ENCODE data around the gene EREG.

DNA sequence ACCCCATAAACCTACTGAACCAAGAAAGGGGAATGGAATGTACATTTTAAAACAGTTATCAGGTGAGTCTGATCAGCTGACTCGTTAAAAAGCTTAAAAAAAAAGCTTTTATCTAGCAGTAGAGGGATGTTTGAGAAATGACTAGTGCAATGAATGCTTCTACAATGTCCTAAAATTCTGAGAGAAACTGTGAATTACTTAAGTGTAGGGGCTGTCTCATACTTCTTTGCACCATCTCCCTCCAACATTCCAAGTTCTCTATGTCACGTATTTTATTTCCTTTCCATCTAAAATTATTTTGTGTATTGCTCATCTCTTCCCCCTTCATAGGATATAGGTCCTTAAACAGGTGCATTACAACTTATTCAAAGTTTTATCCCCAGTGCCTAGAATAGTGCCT is 68.1 kb downstream of the EREG start:
- TF ChIP-seq POLR2AphosphoS5 (IDR thresholded peaks at IDR 0.05) = no peak
- TF ChIP-seq, protein P1, sequence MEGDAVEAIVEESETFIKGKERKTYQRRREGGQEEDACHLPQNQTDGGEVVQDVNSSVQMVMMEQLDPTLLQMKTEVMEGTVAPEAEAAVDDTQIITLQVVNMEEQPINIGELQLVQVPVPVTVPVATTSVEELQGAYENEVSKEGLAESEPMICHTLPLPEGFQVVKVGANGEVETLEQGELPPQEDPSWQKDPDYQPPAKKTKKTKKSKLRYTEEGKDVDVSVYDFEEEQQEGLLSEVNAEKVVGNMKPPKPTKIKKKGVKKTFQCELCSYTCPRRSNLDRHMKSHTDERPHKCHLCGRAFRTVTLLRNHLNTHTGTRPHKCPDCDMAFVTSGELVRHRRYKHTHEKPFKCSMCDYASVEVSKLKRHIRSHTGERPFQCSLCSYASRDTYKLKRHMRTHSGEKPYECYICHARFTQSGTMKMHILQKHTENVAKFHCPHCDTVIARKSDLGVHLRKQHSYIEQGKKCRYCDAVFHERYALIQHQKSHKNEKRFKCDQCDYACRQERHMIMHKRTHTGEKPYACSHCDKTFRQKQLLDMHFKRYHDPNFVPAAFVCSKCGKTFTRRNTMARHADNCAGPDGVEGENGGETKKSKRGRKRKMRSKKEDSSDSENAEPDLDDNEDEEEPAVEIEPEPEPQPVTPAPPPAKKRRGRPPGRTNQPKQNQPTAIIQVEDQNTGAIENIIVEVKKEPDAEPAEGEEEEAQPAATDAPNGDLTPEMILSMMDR (IDR thresholded peaks at IDR 0.05 in 8 of 11, conservative IDR thresholded peaks at IDR 0.05 in 3 of 11) = no peak

All from spleen (tissue), 7 donors.